Hematopoietic multipotent progenitor cell treated with erythropoietin and hydrocortisone succinate and interleukin-3 and kit ligand, for 8 days (in vitro differentiated cells): Measurements from ENCODE around the gene OTUB2.

Experiments used
- DNase-seq: peaks from one replicate; pipeline ENCODE4 v3.0.0-alpha.2; 2015

The OTUB2 gene

DNA sequence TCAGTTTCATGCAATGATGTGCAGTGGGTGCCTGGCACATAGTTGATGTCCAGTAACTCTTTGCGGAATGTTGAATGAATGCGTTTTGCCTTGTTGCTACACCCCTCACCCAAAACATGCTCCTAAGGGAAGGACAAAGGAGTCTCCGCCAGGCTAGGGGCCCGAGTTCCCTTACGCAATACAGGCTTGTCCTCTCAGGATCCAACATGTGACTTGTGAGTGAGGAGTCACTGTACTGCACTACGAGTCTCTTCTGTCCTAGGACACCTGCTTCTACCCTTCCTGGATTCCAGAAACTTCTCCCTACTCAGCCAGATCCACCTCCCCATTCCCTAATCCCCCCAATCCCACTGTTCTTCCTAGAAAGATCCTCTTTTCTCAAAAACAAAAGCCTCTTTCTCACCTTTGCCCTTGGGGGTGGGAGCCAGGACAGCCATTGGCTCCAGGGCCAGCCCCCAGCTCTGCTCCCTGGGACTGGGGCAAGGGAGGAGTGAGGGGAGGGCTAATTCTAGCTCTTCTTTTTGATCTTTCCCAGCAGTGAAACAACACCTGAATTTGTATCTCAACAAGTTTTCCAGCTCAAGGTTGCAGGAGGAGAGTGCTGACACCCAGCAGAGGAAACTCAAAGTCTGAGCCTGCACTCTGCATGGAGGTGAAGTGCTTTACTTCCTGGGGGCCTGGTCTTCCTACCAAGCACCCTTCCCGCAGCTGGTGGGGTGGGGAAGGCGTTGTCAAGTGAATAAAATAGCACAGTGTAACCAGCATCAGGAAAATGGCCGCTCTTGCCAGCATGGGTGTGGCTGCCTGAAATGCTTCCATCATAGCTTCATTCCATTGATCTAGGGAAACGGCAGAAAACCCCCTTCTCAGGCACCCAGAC is 3.4 kb upstream of the OTUB2 start:
- DNase-seq, result no peak

DNA sequence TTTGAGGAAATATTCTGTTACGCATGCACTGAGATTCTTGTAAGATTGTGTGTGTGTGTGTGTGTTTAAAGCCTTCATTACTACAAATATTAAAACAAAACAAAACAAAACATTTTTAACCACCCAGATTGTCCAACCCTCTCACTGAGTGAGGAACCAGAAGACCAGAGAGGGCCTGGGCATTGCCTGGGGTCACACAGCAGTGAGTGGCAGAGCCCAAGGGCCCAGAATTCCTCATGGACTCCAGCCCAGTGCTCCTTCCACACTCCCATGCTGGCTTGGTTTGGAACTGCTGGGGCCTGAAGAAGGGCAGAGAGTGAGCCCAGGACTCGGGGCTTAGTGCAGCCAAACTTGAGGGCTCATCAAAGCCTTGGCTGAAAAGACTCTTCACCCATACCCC is 1.6 kb upstream of the OTUB2 start:
- no peak for DNase-seq

DNA sequence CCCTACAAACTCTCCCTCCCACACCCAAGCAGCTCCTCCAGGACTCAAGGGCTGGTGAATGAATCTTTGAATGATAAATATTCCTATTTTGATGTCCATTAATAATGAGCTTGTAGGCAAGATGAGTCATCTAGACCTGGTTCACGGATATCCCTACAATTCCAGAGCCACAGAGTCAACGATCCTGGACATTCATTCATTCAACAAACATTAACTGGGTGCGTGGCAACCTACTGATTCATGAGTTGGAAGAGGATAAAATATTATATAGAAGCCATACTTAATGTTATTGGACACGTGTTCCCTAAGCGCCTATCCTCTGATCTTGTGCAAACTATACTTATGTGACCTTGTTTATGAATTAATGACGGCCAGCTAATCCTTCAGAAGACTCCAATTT is 420 bp upstream of the OTUB2 start:
- DNase-seq, result no peak

DNA sequence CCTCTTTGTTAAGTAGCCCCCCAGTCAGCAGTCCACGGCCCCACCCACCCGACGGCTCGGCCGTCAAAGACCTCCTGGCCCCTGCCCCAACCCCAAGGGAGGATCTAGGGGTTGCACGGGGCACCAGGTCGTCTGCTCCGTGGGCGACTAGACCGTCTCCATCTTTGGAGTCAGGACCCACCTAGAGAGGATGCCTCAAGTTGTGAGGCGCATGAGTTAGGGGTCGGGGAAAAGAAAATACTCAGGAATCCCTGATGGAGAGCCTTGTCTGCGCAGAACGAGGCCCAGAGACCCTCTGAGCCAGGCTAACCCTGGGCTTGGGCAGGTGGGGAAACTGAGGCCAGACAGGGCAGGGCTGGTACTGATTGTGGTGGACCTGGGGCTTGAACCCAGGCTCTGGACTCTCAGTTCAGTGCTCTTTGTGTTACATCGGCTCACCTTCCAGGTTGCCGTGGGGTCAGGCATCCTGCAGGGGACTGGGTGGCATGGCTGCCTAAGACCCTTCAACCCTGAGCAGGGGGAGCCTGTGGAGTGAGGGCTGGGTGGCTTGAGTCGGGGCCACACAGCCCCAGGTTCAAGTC is 839 bp downstream of the OTUB2 start:
- DNase-seq, result no peak

DNA sequence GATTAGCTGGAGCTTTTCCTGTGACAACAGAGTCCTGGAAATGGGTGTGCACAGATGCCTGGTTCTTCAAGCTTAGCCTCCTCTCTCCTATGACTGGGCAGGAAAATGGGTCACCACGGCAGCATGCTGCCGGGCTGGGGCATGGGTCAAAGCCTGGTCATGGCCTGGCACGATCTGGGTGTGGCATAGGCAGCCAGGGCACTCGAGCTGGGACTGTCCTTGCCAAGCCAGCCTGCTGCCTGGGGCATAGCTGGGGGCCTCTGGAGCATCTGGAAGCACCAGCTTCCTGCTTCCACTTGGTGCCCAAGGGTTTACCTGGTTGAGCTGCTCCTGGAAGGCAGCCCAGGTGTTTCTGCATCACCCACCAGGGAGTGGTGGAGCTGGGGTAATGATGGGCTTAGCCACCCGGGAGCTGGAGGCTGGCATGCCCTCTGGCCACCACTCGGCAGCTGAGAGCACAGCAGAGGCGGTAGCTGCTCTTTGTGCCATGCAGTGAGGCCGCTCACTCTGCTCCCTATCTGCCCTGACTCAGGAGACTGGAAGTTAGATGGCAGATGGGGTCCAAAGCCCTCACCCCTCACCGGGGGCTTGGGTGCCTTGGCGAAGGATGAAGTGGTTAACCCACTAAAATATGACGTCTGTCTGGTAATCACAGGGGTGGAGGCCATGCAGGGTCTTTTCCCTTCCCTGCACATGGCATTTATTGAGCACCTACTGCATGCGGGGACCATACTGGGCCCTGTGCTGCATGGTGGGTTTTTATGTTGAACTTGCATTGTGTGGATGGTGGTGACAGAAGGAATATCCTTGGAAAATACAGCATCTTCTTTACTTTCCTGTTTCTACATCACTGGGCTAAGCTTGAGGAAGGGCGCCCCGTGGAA is 1.7 kb downstream of the OTUB2 start:
- peak; percentile 2 for DNase-seq

DNA sequence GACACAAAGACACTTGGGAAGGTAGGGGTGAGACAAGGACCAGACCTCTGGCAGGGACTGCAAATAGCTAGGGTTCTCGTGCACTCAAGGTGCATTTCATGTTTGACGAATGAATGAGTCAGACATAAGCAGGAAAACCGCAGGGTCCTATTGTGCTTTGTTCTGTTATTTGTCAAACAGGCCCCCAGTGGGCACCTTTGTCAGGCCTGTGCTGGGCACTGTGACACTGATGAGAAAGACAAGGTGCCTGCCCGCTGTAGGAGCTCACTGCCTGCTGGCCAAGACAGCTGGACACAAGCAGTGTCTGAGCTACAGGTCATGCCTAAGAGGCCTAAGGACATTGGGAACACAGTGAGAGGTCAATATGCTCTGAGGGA is 2.3 kb downstream of the OTUB2 start:
- peak; percentile 4 for DNase-seq

DNA sequence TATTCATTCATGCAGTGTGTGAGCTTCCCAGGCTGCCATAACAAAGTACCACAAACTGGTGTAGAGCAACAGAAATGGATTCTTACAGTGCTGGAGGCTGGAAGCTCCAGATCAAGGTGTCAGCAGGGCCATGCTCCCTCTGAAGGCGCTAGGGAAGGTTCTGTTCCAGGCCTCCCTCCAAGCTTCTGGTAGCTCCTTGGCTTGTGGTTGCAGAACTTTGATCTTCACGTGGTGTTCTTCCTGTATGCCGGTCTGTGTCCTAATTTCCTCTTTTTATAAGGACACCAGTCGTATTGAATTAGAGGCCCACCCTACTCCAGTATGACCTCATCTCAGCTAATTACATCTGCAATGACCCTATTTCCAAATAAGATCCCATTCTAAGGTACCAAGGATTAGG is 3.1 kb downstream of the OTUB2 start:
- no peak for DNase-seq

DNA sequence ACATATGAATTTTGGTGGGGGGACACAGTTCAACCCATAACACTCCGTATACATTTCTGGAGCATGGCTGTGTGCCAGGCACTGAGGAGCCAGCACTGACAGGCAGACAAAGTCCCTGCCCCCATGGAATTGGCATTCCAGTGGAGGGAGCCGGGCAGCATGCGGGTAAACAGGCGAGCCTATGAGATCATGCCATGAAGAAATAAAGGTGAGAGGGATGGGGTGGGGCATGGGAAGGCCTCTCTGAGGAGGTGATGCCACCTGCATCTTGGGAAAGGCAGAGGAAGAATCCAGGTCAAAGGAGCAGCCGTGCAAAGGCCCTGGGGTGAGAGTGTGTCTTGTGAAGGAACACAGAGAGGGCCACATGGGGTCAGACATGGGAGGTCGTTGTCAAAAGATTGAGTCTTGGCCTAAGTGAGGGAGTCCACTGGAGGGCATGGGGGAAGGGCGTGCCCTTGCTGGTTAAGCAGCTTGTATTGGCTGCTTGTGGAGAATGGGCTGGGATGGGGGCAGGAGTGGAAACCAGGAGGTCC is 3.6 kb downstream of the OTUB2 start:
- DNase-seq, result no peak

DNA sequence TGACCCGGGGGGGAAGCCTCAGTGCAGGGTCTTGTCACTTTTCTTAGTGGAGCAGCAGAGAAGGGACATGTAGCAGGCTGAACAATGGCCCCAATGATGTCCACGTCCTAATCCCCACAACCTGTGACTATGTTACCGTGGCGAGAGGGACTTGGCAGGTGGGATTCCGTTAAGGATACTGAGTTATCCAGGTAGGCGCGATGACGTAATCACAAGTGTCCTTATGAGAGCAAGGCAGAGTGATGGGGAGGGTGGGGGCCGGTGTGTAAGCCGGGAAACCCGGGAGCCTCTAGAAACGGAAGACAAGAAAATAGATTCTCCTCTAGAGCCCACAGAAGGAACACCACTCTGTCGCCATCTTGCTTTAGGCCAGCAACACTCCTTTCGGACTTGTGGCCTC is 4.4 kb downstream of the OTUB2 start:
- no peak for DNase-seq

DNA sequence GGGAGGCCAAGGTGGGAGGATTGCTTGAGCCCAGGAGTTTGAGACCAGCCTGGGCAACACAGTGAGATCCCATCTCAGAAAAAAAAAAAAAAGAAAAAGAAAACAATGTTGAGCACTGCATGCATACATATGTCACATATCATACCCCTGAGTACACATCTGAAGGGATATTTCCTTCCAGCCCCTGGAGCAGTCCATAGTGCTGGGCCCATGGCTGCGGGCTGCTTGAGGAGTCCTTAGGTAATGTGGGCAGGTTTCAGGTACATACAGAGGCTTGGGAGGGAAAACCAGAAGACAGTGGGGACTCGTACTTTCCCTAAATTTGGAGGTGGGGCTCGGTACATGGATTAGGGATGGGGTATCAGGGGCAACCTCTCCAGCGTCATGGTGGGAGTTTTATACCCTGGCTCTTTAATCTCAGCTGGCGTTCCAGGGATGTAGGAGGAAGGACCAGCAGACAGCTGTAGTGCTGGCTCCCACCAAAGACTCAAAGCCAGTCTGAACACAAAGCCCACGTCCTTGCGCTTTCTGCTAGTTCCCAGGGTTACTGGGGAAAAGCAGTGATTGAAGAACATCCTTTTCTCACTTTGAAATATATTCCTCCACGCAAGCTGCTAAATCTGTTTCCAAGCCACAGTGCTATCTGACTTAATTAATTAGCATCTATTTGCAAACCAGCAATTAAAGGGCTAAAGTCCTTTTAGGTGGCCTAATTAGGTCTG is 5.2 kb downstream of the OTUB2 start:
- no peak for DNase-seq

DNA sequence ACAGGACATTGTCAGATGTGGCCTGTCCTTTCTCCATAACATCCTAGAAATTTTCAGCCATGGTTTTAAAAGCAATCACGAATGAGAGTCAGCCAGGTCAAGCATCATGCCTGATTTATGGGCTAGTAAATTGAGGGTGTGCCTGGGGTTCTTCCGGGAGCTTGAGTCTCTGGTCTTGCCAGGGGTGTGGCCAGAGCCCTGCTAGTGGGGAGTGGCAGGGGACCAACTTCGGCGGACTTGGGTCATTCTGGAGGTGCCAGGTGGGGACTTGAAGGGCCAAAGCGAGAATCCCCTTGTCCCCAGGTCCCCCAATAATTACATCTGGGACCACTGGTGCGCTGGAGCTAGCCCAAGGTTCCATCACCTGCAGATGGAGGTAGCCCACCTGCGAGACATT is 5.7 kb downstream of the OTUB2 start:
- no peak for DNase-seq

DNA sequence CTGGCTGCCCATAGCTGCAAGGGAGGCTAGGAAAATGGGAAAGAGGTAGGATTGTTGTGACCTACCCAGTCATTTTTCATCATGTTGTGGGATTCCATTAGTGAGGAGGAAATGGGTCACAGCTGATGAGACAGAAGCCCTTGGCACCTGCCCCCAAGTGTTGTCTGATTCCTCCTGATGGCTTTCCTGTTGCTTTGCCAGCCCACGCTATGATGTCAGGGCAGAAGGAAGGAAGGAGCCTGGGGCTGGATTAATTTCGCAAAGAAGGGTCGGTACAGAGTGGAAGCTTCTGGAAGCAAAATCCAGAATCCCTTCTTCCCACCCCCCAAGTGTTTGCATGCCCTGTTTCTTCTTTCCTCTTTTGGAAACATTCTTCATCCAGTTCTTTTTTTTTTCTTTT is 8.7 kb downstream of the OTUB2 start:
- no peak for DNase-seq

DNA sequence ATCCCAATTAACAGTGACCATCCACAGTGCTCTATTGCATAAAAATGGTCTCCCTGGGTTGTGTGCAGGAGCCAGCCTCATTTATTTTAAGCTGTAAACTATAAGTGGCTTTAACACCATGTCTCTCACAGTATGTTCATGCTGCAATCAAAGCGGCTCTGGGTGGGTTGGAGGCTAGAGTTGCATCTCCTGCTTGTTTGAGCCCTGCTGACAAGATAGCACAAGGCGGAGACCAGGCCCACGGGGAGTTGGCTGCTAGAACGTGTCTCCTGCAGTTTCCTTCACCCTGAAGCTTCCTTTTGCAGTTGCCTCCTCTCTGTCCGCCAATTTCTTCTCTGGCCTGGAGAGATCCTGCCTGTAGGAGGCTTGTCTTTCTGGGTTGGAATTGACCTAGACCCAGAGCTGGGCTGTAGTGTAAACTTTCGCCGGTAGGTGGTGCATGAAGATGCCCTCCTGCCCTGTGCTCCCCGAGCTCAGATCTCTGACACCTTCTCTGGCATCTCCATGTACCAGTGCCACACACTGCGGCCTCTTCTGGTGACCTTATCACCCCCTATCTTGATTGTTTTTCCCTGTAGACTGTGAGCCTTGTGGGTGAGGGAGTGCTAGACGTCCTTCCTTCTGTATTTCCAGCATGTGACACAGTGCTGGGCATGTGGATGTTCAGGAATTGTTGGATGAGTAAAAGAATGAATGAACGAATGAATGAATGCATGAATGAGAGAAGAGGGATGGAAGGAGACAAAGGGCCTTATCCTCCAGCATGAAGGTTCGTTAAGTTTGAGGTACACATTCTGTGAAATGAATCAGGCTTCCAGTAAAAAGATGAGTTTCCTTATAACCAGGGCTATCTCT is 10.4 kb downstream of the OTUB2 start:
- DNase-seq, result peak; percentile 76

DNA sequence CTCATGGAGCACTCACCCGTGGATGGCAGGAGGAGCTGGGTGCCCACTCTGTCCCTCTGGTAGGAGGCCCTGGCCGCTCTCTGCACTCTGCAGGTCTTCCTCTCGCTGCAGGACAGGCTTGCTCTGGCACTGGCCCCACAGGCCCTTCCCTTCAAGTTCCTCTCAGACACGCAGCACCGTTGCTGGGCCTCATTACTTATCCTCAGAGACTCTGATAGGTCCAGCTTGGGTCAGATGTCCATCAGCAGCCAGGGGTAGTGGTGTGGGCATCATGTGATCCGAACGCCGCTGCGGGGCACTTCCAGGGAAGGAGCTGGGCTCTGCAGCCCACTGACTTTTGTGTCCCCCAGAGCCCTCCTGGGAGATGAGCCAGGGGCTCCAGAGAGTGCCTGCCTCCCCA is 11.8 kb downstream of the OTUB2 start:
- no peak for DNase-seq

DNA sequence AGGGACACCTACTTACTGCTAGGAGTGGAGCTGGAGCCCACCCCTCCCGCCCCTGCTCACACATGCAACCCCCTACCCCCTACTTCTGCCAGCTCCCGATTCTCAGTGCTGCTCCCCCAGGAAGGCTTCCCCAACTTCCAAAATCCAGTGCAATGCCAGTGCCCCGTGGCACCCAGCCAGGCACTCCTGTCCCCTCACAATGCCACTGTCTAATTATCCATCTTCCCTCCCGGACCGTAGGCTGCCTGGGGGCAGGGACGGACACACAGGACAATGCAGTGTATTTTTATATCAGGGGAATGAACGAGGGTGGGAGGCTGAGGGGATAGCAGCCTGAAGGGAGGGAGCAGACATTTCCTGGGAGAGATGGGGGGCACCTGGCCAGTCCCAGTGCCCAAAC is 12.4 kb downstream of the OTUB2 start:
- DNase-seq, result no peak

DNA sequence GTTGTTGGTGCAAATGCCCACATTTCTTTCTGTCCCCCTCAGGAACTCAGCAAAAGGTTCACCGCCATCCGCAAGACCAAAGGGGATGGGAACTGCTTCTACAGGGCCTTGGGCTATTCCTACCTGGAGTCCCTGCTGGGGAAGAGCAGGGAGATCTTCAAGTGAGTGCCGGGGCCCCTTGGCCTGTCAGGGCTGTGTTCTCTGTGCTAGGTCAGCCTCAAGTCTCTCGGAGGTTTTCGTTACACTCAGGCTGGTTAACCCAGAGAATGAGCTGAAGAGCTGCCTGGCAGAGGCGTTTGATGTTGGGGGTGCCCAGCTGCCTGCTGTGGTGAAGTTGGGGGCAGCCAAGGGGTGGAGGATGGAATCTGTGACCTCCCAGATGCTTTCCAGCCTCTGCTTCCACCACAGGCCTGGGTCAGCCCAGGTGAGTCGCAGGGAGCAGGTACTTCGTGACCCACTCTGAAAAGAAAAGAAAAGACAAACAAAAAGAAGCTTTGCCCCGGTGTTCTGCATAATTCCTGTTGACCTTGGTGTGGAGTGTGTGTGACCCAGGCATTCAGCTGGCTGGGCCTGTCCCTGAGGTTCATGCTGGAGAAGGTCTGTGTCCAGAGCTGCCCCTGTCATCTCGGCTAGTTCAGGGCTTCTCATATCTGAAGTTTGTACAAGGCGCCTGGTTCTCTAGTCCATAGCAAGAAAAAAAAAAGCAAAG is 12.9 kb downstream of the OTUB2 start:
- DNase-seq, result no peak

DNA sequence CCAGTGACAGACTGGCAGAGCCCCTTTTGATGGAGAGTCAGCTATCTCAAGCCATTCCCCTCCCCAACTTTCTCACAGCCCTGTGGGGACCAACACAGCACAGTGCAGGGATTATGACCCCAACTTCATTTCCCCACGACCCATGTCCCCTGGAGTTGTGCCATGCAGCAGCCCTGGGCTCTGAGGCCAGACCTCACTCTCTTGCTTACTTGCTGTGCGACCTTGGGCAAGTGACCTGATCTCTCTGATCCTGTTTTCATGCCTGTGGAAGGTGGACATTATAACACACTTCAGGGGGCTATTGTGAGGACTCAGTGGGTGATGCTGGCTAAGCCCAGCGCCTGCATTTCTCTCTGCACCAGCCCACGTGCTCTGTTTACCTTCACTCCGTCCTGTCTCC is 14.1 kb downstream of the OTUB2 start:
- DNase-seq, result no peak

DNA sequence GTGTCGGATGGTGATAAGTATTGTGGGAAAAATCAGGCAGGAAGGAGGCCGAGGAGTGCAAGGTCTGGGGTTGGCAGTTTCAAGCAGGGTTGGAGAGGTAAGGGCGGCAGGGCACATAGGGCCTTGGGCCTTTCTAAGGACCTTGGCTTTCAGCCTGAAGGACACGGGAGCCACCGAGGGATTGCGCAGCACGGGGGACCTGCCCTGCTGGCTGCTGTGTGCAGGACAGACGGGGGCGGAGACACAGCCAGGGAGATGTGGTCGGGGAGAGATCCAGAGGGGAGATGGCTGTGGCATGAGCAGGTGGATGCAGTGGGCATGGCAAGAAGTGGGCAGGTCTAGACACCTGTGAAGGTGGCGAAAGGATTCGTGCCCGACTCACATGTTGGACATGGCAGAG is 14.7 kb downstream of the OTUB2 start:
- DNase-seq, result no peak

DNA sequence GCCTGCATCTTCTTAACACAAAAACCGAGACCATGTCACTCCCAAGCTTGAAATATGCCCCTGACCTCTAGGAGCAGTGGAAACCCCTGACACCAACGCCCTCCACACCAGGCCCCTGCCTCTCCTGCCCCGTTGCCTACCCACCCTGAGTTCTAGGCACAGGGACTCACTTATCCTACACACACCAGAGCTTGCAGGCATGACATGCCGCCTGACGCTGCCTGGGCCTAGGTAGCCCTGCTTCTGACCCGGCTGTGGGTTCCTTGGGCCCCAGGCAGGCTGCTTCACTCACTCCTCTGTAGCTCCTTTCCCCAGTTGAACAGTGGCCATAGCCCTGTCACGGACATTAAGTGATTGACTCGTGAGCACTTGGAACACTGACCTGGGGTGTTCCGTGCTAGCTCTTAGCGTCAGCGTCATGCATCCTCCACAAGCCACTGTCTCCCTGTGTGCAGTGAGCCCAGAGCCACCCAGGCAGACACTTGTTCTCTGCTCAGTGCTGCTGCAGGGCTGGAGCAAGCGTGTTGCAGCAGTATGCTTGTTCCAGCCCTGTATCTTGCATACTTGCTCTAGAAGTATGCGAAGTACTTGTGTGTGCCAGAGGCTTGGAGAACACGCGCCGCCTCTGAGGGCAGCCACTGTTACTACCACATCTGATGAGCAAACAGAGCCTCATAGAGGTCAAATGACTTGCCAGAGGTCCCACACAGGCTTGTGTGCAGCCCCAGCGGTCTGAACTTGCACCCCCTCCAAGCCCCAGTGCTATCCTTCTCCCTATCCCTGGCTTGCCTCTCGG is 15.6 kb downstream of the OTUB2 start:
- no peak for DNase-seq

DNA sequence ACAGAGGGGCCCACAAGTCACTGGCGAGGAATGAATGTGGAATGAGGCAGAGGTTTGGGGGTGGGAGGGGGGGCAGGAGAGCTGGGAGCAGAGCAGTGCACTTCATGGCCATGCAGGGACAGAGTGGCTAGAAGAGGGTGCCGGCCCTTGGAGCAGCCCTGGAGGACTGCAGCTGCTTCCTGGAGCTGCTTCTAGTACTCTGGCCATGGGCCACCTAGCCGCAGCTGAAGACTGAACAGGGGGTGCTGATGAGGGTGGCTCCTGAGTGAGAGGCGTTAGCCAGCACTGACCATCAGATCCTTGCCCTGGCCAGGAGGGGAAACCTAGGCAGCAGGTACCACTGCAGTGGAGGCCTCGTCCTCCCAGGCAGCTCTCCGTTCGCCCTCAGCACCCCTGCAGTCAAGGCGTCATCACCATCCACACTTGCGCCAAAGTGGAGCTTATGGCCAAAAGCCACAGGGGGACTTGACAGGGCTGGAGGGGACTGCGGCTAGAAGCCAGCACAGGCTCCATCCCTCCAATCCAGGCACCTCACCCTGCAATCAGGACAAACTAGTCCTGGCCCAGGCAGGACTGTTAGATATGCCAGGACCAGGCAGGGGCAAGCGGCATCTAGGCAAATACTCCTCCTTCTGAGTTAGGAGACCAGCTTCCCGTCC is 16.4 kb downstream of the OTUB2 start:
- DNase-seq, result no peak
